SK-N-SH (cell line): ENCODE measurements around the gene FSTL5. TPM values are rescaled to one million over a fixed set of nuclear protein-coding genes. Genes with fewer than 3 reads are reported as not detected.

Source experiments
- CTCF ChIA-PET: fragments of 300-600, 350-600 bp; formaldehyde crosslinking; extraction: SDS; loops from one replicate; lab custom pipeline; 2021; lab: Yijun Ruan, JAX
- POLR2A ChIA-PET: fragments of 350-600 bp; sonication (Branson Sonifier 250); formaldehyde crosslinking; extraction: SDS; loops from one replicate; lab custom pipeline; 2020; ENCODE audit warnings: antibody characterized with exemption, inconsistent platforms; lab: Yijun Ruan, JAX
- DNase-seq: peaks from one replicate; pipeline ENCODE4 v3.0.0; 2012
- H2AFZ ChIP-seq: fragments of 200-600 bp; sonication (generic); 2 replicates; pipeline ENCODE4 v1.8.1; 2016; ENCODE audit warnings: antibody characterized with exemption, mild to moderate bottlenecking, low read depth
- H3F3A ChIP-seq: fragments of 200-600 bp; sonication (generic); replicated peaks from 2 replicates; pipeline ENCODE3; 2016; ENCODE audit warnings: antibody characterized with exemption, mild to moderate bottlenecking; ENCODE audit not compliant: insufficient read depth
- H3K27ac ChIP-seq, 2 experiments: fragments of 200-500 bp in 1 of 2; fragments of 200-600 bp in 1 of 2; sonication (Bioruptor generic) in 1 of 2; sonication (generic), shearing (Covaris generic) in 1 of 2; 2 replicates each; pipeline versions ENCODE4 v1.5.1 to v1.6.1; 2014 to 2016; ENCODE audit warnings: low read depth in 2 of 2, inconsistent platforms in 1 of 2, low read length in 1 of 2, mild to moderate bottlenecking in 1 of 2, mixed read lengths in 1 of 2
- H3K27me3 ChIP-seq: fragments of 200-600 bp; sonication (generic), shearing (Covaris generic); 2 replicates; pipeline ENCODE4 v1.6.1; 2016; ENCODE audit warnings: mixed run types; ENCODE audit not compliant: insufficient read depth
- H3K36me3 ChIP-seq, 2 experiments: fragments of 200-500 bp in 1 of 2; fragments of 200-600 bp in 1 of 2; sonication (Bioruptor generic) in 1 of 2; sonication (generic) in 1 of 2; replicated peaks in 1 of 2; 2 replicates each; pipeline versions ENCODE3 to v1.5.1; 2014 to 2016; ENCODE audit warnings: low read length in 1 of 2, mild to moderate bottlenecking in 1 of 2; ENCODE audit not compliant: insufficient read depth in 2 of 2, control insufficient read depth in 1 of 2
- H3K4me1 ChIP-seq, 2 experiments: fragments of 200-500 bp in 1 of 2; fragments of 200-600 bp in 1 of 2; sonication (Bioruptor generic) in 1 of 2; sonication (generic), shearing (Covaris generic) in 1 of 2; 2 replicates each; pipeline versions ENCODE4 v1.5.1 to v1.6.1; 2014 to 2016; ENCODE audit warnings: low read depth in 1 of 2, low read length in 1 of 2, mixed run types in 1 of 2; ENCODE audit not compliant: insufficient read depth in 2 of 2, control insufficient read depth in 1 of 2
- H3K4me2 ChIP-seq: fragments of 200-600 bp; sonication (generic), shearing (Covaris generic); 2 replicates; pipeline ENCODE4 v1.6.1; 2017; ENCODE audit warnings: mixed run types
- H3K4me3 ChIP-seq, 2 experiments: fragments of 200-500 bp in 1 of 2; fragments of 200-600 bp in 1 of 2; sonication (Bioruptor generic) in 1 of 2; sonication (generic), shearing (Covaris generic) in 1 of 2; 2 replicates each; pipeline versions ENCODE4 v1.5.1 to v1.8.1; 2014 to 2016; ENCODE audit warnings: low read depth in 2 of 2, inconsistent platforms in 1 of 2, low read length in 1 of 2, mild to moderate bottlenecking in 1 of 2, mixed read lengths in 1 of 2, moderate library complexity in 1 of 2
- H3K79me2 ChIP-seq: fragments of 200-600 bp; sonication (generic); 2 replicates; pipeline ENCODE4 v1.8.1; 2017; ENCODE audit warnings: mild to moderate bottlenecking; ENCODE audit not compliant: insufficient read depth
- H3K9ac ChIP-seq: fragments of 200-600 bp; sonication (generic); 2 replicates; pipeline ENCODE4 v1.6.1; 2017; ENCODE audit warnings: mixed run types
- H3K9me2 ChIP-seq: fragments of 200-600 bp; sonication (generic); 2 replicates; pipeline ENCODE4 v1.6.1; 2017; ENCODE audit warnings: mixed run types
- H3K9me3 ChIP-seq: fragments of 200-600 bp; sonication (generic); 2 replicates; pipeline ENCODE4 v1.6.1; 2017; ENCODE audit warnings: mixed run types, mild to moderate bottlenecking, moderate library complexity
- H4K20me1 ChIP-seq: fragments of 200-600 bp; sonication (generic); 2 replicates; pipeline ENCODE4 v1.6.1; 2017; ENCODE audit warnings: mild to moderate bottlenecking, mixed run types; ENCODE audit not compliant: insufficient read depth
- CHD2 ChIP-seq: fragments of 150-350 bp; IDR thresholded peaks from 2 replicates; pipeline ENCODE4 v1.6.1; 2018; ENCODE audit warnings: low read length; ENCODE audit not compliant: partially characterized antibody
- FOXJ3 ChIP-seq: sonication (generic); formaldehyde crosslinking; IDR thresholded peaks from 2 replicates; pipeline ENCODE4 v1.5.1; 2020; ENCODE audit warnings: mild to moderate bottlenecking, missing genetic modification reagents
- GABPA ChIP-seq: IDR thresholded peaks from 2 replicates; pipeline ENCODE4 v1.4.0; 2012; ENCODE audit warnings: low read depth, mild to moderate bottlenecking
- GATA2 ChIP-seq: sonication (generic); formaldehyde crosslinking; IDR thresholded peaks from 2 replicates; pipeline ENCODE4 v1.5.0; 2020; ENCODE audit warnings: mild to moderate bottlenecking, missing genetic modification reagents
- MAX ChIP-seq: IDR thresholded peaks from 2 replicates; pipeline ENCODE4 v1.4.0; 2012; ENCODE audit warnings: low read depth
- MXI1 ChIP-seq: IDR thresholded peaks from 2 replicates; pipeline ENCODE4 v1.6.1; 2012; ENCODE audit warnings: mild to moderate bottlenecking, low read depth, low read length, improper control_type of control experiment
- NFIC ChIP-seq: IDR thresholded peaks from 2 replicates; pipeline ENCODE4 v1.4.0; 2012; ENCODE audit warnings: borderline replicate concordance
- POLR2AphosphoS5 ChIP-seq: IDR thresholded peaks from 2 replicates; pipeline ENCODE4 v1.6.1; 2012; ENCODE audit warnings: low read depth, low read length
- RAD21 ChIP-seq: IDR thresholded peaks from 2 replicates; pipeline ENCODE4 v1.6.1; 2012; ENCODE audit warnings: mild to moderate bottlenecking, low read length
- RXRA ChIP-seq: IDR thresholded peaks from 2 replicates; pipeline ENCODE4 v1.4.0; 2012; ENCODE audit warnings: low read depth, mild to moderate bottlenecking, borderline replicate concordance
- SIN3A ChIP-seq: IDR thresholded peaks from 2 replicates; pipeline ENCODE4 v1.6.1; 2012; ENCODE audit warnings: low read depth, mild to moderate bottlenecking, low read length, moderate library complexity, borderline replicate concordance
- SMC3 ChIP-seq: IDR thresholded peaks from 2 replicates; pipeline ENCODE4 v1.6.1; 2012; ENCODE audit warnings: low read depth, low read length, improper control_type of control experiment
- TCF12 ChIP-seq: IDR thresholded peaks from 2 replicates; pipeline ENCODE4 v1.4.0; 2012
- ZBTB33 ChIP-seq: IDR thresholded peaks from 2 replicates; pipeline ENCODE4 v1.4.0; 2012; ENCODE audit warnings: low read depth, borderline replicate concordance
- WGBS: methylation state at CpG from one replicate; pipeline ENCODE4 v1.1.6; 2017; ENCODE audit warnings: low lambda C conversion rate; 5-methylcytosine and 5-hydroxymethylcytosine counted together
- polyA plus RNA-seq, 3 experiments: library from polyadenylated mRNA; depleted of rRNA; stranded (reverse); fragments of >200 nt; gene quantifications; 2 replicates each; pipeline ENCODE4 v1.2.3, GENCODE V29; 2012
- TF ChIP-seq, protein P1 (sequence below): fragments of 150-350 bp; IDR thresholded peaks from 2 replicates; pipeline ENCODE4 v1.6.1; 2017; ENCODE audit warnings: antibody characterized with exemption, low read length, low read depth, borderline replicate concordance

FSTL5 gene
- polyA plus RNA-seq, 1 of the 3 experiments (the other 2 are of a cell fraction), result 0.07 TPM

DNA sequence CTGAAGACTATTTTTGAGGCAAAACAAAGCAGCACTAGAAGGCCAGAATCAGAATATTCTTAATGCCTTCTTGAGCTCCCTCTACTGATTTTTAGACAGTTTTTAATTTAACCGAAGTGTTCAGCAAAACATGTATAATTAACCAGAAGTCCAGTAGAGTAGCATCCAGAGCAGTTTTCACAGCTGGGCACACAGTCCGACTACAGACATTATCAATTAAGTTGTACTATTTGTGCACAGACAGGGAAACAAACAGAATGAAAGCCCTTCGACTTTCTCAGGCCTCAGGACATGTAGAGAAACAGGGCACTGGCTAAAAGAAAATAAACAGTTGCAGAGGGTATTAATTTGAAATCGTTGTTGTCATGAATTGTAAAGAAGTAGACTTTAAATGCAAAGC is 11.9 kb downstream of the FSTL5 start:
- no peak for DNase-seq
- H3K36me3 ChIP-seq, result no peaks in the 10 kb centered on the region
- H3K4me2 ChIP-seq, result no peak overlapping the region
- ChIA-PET CTCF (interaction anchor here (1.1 kb wide), 1 partner anchor 19 kb away, joined by 3 read pairs; no protein-coding TSS in a partner anchor), POLR2A (no interaction called here)
- H3K27me3 ChIP-seq, result no peaks in the 10 kb centered on the region
- no peak overlapping the region for H3K9ac ChIP-seq
- H3F3A ChIP-seq, result peaks cover 3% of the 10 kb centered on the region
- H3K4me3 ChIP-seq, result no peak overlapping the region
- H3K9me3 ChIP-seq, result no peaks in the 10 kb centered on the region
- 12% methylated on average over 4 of the region's 4 CpGs for WGBS
- H4K20me1 ChIP-seq, result no peaks in the 10 kb centered on the region
- H2AFZ ChIP-seq, result no peak overlapping the region
- H3K27ac ChIP-seq, result no peak overlapping the region
- no peaks in the 10 kb centered on the region; a peak in 1 of 4 replicates for H3K4me1 ChIP-seq
- H3K79me2 ChIP-seq, result no peaks in the 10 kb centered on the region
- peak; percentile 14; the same call in 1 of the 2 replicates for TF ChIP-seq RAD21
- no peak for TF ChIP-seq MAX
- no peak for TF ChIP-seq GABPA
- TF ChIP-seq GATA2 (CRISPR knock-in tag), result no peak
- TF ChIP-seq, all 33 proteins: peak for 1
- H3K9me2 ChIP-seq, result no peaks in the 10 kb centered on the region

GRCh38 chr4:162151386-162151785 is 12.4 kb downstream of the FSTL5 start:
- Histone ChIP-seq H3K4me1 (no peaks in the 10 kb centered on the region; a peak in 1 of 4 replicates), H3K9me3 (no peaks in the 10 kb centered on the region)
- no peak for TF ChIP-seq SIN3A
- TF ChIP-seq POLR2AphosphoS5, result no peak
- no peak for TF ChIP-seq MXI1
- no peak for TF ChIP-seq SMC3
- no peak for TF ChIP-seq RXRA
- TF ChIP-seq ZBTB33, result no peak
- no peak for TF ChIP-seq CHD2
- TF ChIP-seq, protein P1, sequence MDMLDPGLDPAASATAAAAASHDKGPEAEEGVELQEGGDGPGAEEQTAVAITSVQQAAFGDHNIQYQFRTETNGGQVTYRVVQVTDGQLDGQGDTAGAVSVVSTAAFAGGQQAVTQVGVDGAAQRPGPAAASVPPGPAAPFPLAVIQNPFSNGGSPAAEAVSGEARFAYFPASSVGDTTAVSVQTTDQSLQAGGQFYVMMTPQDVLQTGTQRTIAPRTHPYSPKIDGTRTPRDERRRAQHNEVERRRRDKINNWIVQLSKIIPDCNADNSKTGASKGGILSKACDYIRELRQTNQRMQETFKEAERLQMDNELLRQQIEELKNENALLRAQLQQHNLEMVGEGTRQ, result no peak
- no peak for TF ChIP-seq NFIC
- TF ChIP-seq FOXJ3, result no peak
- TF ChIP-seq TCF12, result no peak
- TF ChIP-seq, all 33 proteins: peak for 0
- H3K4me3 ChIP-seq, result no peak overlapping the region
- no peaks in the 10 kb centered on the region for H3K9me2 ChIP-seq
- ChIA-PET POLR2A (no interaction called here), CTCF (interaction anchor here (1.1 kb wide), 1 partner anchor 19 kb away, joined by 3 read pairs; no protein-coding TSS in a partner anchor)
- peaks cover 3% of the 10 kb centered on the region for H3F3A ChIP-seq
- no peak for DNase-seq
- no peak overlapping the region for H3K9ac ChIP-seq
- no peaks in the 10 kb centered on the region for H3K27me3 ChIP-seq
- H3K79me2 ChIP-seq, result no peaks in the 10 kb centered on the region
- H4K20me1 ChIP-seq, result no peaks in the 10 kb centered on the region
- H3K4me2 ChIP-seq, result no peak overlapping the region
- H2AFZ ChIP-seq, result no peak overlapping the region
- no peaks in the 10 kb centered on the region for H3K36me3 ChIP-seq
- H3K27ac ChIP-seq, result no peak overlapping the region
